ENCODE measurements around the gene UNC80.

The UNC80 gene

GRCh38 chr2:209985874-209986273, 214.2 kb downstream of the UNC80 start:
- DNase-seq (ENCODE audit: low read depth) = no peak
- H3K4me3 ChIP-seq (ENCODE audit: low read depth, low read length) = no peak overlapping the region
- TF ChIP-seq, protein P1, sequence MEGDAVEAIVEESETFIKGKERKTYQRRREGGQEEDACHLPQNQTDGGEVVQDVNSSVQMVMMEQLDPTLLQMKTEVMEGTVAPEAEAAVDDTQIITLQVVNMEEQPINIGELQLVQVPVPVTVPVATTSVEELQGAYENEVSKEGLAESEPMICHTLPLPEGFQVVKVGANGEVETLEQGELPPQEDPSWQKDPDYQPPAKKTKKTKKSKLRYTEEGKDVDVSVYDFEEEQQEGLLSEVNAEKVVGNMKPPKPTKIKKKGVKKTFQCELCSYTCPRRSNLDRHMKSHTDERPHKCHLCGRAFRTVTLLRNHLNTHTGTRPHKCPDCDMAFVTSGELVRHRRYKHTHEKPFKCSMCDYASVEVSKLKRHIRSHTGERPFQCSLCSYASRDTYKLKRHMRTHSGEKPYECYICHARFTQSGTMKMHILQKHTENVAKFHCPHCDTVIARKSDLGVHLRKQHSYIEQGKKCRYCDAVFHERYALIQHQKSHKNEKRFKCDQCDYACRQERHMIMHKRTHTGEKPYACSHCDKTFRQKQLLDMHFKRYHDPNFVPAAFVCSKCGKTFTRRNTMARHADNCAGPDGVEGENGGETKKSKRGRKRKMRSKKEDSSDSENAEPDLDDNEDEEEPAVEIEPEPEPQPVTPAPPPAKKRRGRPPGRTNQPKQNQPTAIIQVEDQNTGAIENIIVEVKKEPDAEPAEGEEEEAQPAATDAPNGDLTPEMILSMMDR (IDR thresholded peaks at IDR 0.05; ENCODE audit: insufficient read depth, low read depth, low read length, missing control alignments) = no peak

DNA sequence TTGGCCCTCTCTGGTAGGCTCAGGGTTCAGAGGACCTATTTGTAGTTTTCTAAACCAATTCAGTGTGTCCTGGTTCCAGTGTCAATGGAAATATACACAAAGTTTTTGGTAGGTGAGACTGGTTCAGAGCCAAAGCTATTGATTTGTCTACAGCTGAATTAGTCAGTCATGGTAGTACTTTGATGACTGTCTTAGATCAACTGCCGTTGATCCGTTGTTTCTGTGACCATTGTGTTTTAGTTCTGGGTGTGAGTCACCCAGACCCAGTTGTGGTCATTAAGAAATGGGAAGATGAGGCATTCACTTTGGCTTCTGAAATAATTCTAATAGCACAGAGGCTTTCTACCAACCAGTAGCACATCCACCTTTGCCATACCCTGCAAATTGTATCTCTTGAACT, 214.8 kb downstream of the UNC80 start:
- DNase-seq (ENCODE audit: low read depth) = no peak
- TF ChIP-seq, protein P1 (IDR thresholded peaks at IDR 0.05; ENCODE audit: insufficient read depth, low read depth, low read length, missing control alignments) = no peak
- H3K4me3 ChIP-seq (ENCODE audit: low read depth, low read length) = no peak overlapping the region

- DNase-seq (ENCODE audit: low read depth) = no peak
- no peak overlapping the region for H3K4me3 ChIP-seq (ENCODE audit: low read depth, low read length)
- TF ChIP-seq, protein P1 (IDR thresholded peaks at IDR 0.05; ENCODE audit: insufficient read depth, low read depth, low read length, missing control alignments) = no peak
Observed at GRCh38 chr2:209988010-209988409, 216.4 kb downstream of the UNC80 start.

- DNase-seq (ENCODE audit: low read depth) = no peak
- no peak overlapping the region for H3K4me3 ChIP-seq (ENCODE audit: low read depth, low read length)
- TF ChIP-seq, protein P1 (IDR thresholded peaks at IDR 0.05; ENCODE audit: insufficient read depth, low read depth, low read length, missing control alignments) = no peak
Observed at GRCh38 chr2:209990838-209991237, 219.2 kb downstream of the UNC80 start.

DNA sequence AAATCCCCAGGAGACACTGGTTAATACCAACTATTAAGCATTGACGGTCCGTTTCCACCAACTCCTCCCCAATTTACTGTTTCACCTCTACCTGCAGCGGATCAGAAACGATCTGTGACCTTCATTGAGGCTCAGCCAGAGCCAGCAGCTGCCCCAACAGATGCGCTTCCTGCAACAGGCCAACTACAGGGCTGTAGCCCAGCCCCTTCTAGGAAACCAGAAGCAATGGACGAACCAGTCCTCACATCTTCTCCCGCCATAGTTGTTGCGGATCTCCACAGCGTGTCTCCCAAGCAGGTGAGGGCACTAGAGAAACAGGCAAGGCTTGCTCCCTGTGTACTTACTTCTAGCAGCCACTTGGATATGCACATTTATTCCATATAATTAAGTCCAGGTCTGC, 222.3 kb downstream of the UNC80 start:
- TF ChIP-seq, protein P1 (IDR thresholded peaks at IDR 0.05; ENCODE audit: insufficient read depth, low read depth, low read length, missing control alignments) = no peak
- DNase-seq (ENCODE audit: low read depth) = no peak

GRCh38 chr2:209998596-209998995, 227.0 kb downstream of the UNC80 start:
- no peak overlapping the region for H3K4me3 ChIP-seq (ENCODE audit: low read depth, low read length)
- no peak for DNase-seq (ENCODE audit: low read depth)
- TF ChIP-seq, protein P1 (IDR thresholded peaks at IDR 0.05; ENCODE audit: insufficient read depth, low read depth, low read length, missing control alignments) = no peak

More for the DNA sequence above, 222.3 kb downstream of the UNC80 start:
- no peak overlapping the region for H3K4me3 ChIP-seq (ENCODE audit: low read depth, low read length)

All from GM12865 (cell line).